GM21360 (cell line): ENCODE measurements around the gene ETS1.

Experiments
- ATAC-seq: cut with Tn5 transposase; IDR thresholded peaks from one replicate; pipeline ENCODE4 v1.9.1; 2021; ENCODE audit warnings: mild to moderate bottlenecking, moderate library complexity; ENCODE audit not compliant: unreplicated experiment

Gene ETS1

DNA sequence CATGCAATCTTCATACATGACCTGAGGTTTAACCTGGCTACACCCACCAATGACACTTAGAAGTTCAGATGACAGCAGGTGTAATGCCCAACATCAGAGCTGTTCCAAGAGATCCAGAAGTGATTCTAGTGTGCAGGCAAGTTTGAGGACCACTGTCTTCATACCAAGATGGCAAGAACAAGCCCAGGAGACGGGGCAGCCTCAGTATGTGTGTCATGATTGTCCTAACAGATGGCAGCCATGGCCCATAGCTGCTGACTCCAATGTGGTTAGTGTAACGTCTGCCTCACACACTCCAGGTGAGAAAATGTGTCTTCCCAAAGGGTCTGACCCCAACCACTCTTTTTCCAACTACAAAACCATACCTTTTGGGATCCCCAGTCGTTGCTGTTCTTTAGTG lies 97.3 kb downstream of the ETS1 start:
- no peak for ATAC-seq

DNA sequence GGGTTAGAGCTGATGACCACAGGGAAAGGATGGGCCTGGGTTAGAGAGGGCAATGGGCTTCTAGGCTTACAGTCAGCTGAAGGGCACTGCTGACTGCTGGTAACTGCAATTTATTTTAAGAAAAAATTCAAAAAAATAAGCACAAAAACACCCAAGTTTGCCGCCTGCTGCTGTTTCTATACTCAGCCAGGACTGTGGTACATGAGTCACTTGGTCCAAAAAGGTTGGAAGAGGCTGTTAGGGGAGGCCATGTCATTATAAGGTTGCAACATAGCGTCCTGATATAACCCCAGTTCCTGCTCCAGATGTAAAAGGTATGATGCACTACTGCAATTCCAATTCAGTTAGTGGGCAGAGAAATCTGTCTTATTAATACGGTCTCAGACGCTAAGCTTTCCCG lies 98.9 kb downstream of the ETS1 start:
- ATAC-seq, result no peak

DNA sequence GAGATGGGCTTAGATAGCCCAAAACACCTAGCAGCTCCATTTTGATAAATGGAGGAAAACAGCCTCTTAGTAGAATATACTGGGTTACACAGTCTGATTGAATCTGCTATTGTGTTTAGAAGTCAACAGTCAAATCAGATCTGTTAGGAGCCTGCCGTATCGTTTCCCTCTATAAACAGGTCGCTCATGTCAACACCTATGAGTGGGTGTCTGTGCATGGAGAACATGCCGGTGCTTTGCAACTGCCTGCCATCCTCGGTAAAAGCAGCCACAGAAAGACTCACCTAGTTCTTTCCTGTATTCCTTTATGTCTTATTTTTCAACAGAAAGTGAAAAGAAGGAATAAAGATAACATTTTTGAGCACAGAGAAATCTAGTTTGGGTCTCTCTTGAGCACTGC lies 99.4 kb downstream of the ETS1 start:
- no peak for ATAC-seq

DNA sequence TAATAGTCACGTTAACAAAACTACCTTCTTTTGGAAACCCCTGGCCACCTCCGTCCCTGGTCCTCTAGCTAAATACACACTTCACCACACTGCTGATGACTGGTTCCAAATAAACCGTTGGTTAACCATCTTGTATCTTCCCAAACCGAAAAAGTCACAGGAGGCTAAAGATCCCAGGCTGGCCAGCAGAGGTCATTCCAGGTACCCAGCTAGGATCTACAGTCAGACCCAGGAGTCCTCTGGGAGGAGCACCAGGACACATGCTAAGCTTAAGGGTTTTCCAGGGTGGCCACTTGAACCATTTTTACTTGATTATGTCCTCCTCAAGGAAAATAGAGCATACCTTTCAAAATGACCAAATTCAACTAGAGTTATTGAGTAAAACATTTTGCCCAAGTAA lies 103.2 kb downstream of the ETS1 start:
- ATAC-seq, result no peak

DNA sequence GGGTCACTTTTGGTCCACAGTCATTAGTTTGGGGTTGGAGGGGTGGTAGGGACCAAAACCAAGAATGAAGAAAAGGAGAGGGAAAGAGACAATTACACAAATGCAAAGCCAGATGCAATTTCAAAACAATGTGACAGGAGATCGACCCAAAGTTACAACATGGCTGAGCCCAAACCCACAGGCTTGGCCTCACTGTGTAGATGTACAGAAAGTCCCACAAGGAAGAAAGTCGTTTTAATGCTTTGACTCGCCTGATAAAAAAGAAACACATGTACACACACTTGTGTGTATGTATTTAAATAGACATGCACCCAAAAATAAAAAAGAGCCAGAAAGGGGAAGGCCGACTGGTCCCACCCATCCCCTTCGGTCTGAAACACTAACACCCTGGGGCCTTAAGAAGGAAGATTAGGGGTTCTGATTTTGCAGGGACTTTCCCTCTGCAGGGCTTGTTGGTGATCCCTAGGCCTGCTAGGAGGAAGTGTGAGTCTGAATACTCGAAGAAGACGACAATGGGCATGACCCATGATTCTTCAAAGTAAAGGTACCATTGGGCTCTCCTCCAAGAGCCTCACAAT lies 104.1 kb downstream of the ETS1 start:
- ATAC-seq, result peak; percentile 87

DNA sequence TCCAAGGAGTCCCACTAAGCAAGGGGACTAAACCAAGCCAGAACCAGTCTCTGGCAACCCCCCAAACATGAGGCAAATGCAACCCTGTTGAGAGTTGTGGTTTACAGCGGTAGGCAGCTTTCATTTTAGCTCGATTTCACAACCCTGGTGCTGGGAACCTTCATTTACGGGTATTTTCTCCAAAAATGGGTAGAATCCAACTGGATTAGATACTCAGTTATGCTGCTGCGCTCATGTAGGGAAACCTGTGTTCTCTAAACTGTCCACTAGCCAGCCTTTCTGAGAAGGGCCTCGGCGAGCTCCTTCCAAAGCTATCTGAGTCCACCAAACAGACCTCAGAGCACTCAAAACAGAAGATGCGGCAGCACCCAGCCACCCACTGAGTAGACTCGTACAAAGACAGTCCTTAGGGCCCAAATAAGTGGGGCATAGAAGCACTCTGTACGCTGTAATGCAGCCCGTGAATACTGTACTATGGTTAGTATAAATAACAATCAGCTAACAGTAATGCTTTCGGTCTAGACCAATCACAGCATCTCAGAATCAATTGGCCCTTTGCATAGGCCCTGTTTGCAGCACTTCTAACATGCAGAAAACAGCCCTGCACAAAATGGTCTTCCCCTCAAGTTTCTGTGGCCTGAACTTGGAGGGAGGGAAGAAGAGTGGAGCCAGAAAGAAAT lies 104.7 kb downstream of the ETS1 start:
- peak; percentile 42 for ATAC-seq

DNA sequence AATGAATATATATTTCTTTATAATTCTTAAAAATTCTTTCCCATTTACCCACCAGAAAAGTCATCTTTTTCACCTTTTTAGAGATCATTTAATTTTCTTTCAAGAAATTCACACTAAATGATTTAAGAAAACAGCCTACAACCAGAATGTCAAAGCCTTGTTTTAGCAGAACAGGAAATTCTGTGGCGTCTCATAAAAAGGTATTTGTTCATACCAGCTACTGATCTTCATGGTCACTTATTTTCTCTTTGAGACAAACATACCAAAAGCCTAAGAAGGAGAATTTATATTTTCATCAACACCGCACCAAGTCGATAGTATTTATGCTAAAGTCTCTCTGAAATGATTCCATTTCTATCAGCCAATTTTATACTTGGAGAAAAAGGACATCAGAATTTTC lies 105.3 kb downstream of the ETS1 start:
- ATAC-seq, result no peak

DNA sequence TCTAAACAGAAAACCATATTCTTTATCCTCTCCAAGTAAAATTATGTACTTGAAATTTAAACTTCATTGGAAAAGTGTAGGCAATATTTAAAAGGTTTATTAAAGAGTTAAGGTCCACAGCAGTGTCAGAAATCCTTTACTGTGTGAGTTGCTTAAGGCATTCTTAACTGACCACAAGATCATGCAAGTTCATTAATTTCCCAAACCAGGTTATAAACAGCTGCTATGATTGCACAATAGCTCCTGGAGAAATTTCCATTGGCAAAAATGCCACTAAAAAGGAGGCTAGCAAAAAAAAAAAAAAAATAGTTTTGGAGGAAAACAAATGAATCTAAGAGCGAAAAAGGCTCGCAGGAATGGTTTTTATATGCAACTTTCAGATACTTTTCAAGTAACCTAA lies 106.2 kb downstream of the ETS1 start:
- ATAC-seq, result no peak

DNA sequence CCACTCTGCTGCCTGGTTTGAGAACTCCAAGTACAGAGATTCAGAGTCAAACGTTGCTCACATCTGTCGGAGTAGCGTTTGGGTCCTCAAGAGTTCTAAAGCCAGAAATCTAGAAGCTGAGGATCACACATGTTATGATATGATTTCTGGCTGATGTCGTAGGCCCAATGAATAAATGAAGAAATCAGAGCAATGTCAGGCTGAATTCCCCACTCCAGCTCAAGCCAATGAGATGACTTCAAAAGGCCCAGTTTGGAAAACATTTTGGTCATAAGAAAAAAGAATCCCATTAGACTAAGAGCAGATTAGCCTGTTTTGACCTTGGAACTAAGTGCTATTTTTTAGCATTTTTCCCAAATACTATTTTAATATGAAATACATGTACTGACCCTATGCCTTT lies 106.7 kb downstream of the ETS1 start:
- ATAC-seq, result no peak

DNA sequence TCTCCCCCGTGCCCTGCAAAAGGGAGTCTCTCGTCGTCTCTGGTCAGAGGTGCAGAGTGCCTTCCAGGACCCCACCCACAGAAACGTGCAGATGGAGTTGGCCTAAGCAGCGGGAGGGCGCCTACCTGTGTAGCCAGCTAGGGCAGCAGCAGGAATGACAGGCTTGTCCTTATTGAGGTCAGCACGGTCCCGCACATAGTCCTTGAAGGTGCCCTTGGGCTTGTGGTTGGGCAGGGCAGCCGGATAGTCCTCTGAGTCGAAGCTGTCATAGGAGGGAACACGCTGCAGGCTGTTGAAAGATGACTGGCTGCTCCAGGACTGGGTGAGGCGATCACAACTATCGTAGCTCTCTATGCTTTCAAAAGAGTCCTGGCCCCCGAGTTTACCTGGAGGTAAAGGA lies 107.3 kb downstream of the ETS1 start:
- no peak for ATAC-seq

DNA sequence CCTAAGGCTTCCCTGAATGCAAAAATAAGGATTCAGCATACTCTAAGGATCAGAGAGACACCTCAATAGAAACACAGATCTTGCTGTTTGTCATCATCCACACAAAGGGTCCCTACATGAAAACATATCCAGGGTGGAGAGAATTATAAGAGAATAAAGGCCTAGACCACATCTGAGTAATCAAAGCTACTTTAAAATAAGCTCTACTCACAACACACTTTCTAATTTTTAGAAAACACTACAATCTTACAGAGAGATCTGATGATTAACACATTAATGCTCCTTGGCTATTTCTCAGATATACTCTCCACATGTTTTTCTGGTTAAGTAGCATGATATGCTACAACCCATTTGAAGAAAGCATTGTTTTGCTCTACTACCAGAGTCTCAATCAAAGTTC lies 108.2 kb downstream of the ETS1 start:
- ATAC-seq, result no peak

DNA sequence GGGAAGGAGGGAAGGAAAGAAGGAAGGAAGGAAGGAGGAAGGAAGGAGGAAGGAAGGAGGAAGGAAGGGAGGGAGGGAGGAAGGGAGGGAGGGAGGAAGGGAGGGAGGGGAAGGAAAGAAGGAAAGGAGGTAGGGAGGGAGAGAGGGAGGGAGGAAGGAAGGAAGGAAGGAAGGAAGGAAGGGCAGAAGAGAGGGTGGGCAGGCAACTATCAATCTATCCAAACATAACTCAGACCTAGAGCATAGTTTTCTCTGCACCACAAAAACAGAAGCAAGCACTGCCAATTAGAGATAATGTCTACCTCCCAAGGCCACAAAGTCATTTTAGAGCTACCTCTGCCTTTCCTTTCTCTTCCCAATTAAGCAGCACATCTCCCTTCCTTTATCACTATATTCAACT lies 109.1 kb downstream of the ETS1 start:
- no peak for ATAC-seq

DNA sequence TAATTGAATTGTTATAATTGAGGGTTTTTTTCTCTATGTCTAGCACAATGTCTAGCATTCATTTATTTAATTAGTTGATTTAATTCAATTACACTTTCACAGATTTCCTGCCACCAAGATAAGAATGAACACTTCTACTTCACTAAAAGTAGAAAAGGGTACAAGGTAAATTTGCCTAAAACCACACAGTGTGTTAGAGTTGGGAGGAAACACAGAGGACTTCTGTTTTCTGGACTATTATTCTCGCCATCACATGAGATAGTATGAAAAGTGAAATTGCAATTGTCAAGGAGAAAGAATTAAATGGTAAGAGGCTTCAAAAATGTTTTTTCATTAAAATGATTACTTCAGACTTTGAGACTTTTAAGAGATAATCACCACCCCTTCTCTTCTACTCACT lies 109.5 kb downstream of the ETS1 start:
- ATAC-seq, result no peak

DNA sequence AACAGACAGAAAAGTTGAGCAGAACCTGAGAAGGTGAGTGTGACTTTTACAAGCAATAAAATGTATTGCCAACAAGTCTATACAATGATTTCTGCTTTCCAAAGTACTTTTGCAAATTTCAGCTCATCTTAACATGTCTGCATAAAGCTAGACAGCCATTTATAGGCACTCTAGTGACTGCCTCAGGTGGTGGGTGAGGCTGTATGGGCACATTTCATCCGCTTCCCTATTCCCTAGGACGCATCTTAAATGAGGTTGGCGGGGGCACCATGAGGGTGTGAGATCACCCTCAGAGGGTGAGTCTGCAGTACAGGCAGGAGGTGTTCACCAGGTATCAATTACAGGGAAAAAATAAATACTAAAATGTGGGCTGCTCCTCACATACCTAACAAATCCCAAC lies 110.1 kb downstream of the ETS1 start:
- ATAC-seq, result no peak

DNA sequence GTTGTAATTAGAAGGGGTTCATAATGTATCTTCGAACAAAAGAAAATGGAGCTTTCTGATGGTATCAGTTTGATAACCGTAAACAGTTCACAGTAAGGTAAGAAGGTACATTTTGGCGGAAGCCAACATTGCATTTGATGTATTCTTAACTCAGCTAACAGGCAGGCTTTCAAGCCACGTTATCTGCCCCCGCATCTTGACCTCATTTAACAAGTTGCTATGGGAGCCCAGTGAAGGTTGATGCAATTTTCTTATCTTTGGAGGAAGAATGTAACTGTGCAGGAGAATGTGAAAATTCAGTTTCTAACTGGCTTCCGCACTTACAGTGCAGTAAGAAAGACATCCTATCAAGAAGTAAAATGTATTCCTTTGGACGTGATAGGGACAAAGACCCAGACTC lies 110.6 kb downstream of the ETS1 start:
- ATAC-seq, result no peak

DNA sequence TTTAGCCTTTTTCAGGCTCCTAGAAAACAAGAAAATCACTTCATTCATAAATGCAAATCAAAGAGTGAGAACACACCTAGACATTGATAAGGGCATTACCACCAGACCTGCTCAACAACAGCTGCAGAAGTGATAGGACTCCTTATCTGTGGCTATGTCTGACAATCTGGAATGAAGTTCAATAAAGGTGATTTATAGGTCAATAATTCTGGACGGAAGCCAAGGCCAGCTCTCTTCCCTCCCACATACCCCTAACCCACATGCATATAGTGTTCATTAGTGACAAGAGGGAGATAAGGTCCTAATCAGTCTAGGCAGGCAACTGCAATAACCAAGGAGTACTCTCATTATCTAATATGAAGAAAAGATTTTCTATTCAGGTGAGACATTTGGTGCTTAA lies 111.3 kb downstream of the ETS1 start:
- no peak for ATAC-seq

DNA sequence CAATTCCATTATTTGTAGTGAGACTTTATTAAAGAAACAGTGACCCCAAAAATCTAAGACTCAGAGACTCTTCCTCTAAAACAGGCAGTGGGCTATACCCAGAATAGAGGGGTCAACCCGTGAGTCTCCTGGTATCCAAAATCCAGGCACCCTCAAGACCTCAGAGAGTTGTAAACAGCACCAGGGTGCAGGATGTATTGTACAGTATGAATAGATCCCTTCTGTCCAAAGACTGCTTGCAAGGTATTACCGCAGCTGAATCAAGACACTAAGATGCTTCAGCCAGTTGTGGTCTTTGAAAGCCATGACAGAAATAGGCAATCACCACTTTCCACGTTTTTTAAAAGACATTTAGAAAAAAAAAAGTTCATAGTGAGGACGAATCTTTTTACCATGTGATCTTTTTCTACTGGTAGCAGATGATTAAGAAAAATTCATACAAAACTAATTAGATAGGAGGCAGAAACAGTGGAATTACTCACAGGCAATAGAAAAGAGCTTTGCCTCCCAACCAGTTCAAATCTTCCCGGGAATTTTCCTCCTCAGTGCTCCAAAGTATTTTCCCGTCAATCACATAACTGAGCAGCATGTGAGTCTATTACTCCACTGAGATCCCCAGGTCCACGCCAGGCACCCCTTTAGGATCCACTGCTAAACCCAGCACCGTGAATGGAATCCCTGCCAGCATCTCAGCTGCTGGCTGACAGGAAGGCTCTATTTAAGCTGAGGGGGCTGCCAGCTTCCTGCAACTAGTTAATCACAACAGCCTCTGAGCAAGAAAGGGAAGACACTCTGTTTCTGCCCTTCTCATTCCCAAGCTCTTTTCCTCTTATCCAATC lies 113.1 kb downstream of the ETS1 start:
- no peak for ATAC-seq

DNA sequence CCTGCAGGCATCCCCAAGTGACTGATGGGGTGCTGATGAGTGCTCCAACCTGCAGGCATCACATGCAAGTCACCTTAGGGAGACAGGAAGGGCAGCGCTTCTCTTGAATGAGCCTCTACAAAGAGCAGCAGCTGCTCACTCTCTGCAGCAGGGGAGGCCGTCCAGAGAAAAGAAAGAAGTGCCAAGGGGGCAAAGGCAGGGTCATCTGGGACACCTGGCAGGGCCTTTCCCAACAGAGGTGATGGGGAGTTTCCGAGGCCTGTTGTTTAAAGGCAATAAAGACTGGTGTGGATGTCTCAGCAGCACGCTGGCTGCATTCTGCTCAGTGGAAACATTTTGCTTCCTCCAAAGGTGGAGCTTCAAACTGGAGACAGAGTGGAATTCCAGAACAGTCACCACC lies 113.7 kb downstream of the ETS1 start:
- no peak for ATAC-seq

DNA sequence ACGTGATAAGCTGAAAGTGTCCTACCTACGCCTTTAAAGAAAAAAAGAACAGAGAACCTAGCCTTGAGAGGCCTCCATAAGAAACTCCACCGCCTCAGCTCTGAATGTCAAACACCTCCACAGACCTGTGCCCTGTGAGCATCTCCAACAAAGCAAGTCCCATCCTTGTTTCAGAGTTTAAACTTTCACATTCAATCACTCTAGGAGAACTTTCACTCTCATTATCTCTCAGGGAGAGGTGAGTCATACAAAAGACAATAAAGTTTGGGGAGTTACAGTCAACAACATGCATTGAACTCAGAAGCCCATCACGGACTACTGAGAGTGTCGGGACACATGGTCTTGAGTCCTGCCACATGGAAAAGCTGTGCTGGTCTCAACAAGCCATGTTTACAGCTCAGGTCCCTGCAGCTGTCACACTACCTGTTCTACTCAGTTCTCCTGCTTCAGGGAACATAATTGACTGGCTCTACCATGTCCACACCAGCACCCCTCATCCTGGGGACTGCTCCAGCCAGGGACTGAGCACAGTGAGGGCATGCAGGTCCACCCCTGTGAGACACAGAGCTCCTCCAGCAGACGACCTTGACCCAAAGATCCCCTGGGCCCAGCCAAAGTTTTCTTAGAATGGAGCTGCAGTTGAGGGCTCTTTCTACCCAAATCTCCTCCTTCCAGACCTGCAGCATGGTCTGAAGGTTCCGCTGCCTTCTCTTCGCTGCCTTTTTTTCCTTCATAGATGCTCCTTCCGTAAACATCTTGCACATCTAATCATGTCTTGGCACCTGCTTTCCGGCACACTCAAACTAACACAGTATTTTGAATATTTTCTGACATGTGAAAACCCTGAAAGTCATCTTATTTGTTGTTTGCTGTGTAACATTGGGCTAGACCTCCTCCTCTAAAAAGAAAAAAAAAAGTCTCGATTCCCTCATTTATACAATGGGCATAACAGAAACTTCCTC lies 114.9 kb downstream of the ETS1 start:
- ATAC-seq, result peak; percentile 56

DNA sequence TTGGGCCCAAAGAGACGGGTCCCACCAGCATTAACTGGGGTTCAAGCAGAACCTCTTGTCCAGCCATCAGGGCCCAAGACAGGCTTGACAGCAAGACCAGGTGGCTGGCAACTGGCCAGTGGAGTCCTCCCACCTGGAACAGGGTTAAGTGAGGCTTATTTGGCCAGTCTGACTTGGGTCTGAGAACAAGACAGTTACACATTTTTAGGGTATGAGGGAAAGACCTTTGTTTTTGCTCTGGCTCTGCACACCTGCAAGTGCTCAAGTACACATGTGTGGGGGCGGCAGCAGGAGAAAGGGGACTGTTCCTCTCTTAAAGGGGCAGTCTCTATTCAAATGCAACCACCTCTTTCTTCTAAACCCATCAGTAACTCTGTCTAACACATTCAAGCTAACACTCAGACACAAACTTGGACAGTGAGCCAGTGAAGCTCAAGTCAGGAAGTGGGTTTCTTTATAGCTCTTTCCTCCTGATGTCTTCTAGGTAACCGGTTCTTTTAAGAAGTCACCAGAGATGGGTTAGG lies 116.2 kb downstream of the ETS1 start:
- peak; percentile 40 for ATAC-seq

DNA sequence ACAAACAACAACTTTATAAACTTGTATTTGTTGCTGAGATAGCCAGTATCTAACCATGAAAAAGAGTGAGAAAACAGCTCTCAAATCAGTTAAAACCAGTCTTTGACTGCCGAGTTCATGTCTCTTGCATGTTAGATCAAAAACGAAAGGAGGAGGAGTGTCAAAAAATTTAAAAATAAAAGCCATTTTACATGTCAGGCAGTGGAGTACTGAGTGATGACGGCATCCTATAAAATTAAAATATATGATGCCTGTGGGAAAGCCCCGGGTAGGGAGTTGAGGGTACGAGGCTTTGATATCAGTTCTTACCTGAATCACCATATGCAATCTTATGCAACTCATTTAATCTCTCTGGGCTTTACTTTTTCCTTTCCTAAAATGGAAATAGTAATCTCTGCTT lies 117.3 kb downstream of the ETS1 start:
- ATAC-seq, result no peak
